Measurements from ENCODE around the gene DSPP.
"Not testable (repeated sequence)": the region's sequence is repeated elsewhere in the genome, so short reads cannot be mapped to it uniquely, and the experiment has no call there.

DSPP gene
- 0 reads per million in 3 experiments for total RNA-seq

- DNase-seq, result no peak
These were observed at the start of gene DSPP for GRCh38 chr4:87608229-87608628. TSS of gene DSPP (plus strand) at chr4:87608529. CDS start at chr4:87610909, 2,380 bp downstream.

- peak; percentile 30 for DNase-seq
These were observed 49.1 kb upstream of the DSPP start for GRCh38 chr4:87559090-87559837.

GRCh38 chr4:87560802-87561201, 47.5 kb upstream of the DSPP start:
- DNase-seq, result no peak

GRCh38 chr4:87565746-87566145, 42.6 kb upstream of the DSPP start:
- no peak for DNase-seq

GRCh38 chr4:87566276-87566675, 42.1 kb upstream of the DSPP start:
- DNase-seq, result no peak

GRCh38 chr4:87567191-87567590, 41.1 kb upstream of the DSPP start:
- no peak for DNase-seq

- no peak for DNase-seq
These were observed 38.0 kb upstream of the DSPP start for GRCh38 chr4:87570290-87570805.

- DNase-seq, result not testable (repeated sequence)
These were observed 34.0 kb upstream of the DSPP start for GRCh38 chr4:87574376-87574775.

- DNase-seq, result no peak
These were observed 33.3 kb upstream of the DSPP start for GRCh38 chr4:87574996-87575395.

- no peak for DNase-seq
These were observed 32.9 kb upstream of the DSPP start for GRCh38 chr4:87575408-87575807.

- no peak for DNase-seq
These were observed 32.3 kb upstream of the DSPP start for GRCh38 chr4:87575983-87576382.

- DNase-seq, result no peak
These were observed 28.9 kb upstream of the DSPP start for GRCh38 chr4:87579478-87579877.

- no peak for DNase-seq
These were observed 28.3 kb upstream of the DSPP start for GRCh38 chr4:87580057-87580456.

GRCh38 chr4:87584222-87584908, 24.0 kb upstream of the DSPP start:
- DNase-seq, result no peak

- DNase-seq, result no peak
These were observed 18.8 kb upstream of the DSPP start for GRCh38 chr4:87589531-87589930.

GRCh38 chr4:87592124-87592523, 16.2 kb upstream of the DSPP start:
- no peak for DNase-seq

- no peak for DNase-seq
These were observed 7.0 kb upstream of the DSPP start for GRCh38 chr4:87601361-87601760.

- DNase-seq, result no peak
These were observed 6.1 kb downstream of the DSPP start for GRCh38 chr4:87614292-87614890.

GRCh38 chr4:87616268-87616667, 7.9 kb downstream of the DSPP start:
- DNase-seq, result no peak

- DNase-seq, result no peak
These were observed 11.8 kb downstream of the DSPP start for GRCh38 chr4:87620086-87620485.

GRCh38 chr4:87620491-87620890, 12.2 kb downstream of the DSPP start:
- no peak for DNase-seq

- DNase-seq, result no peak
These were observed 14.0 kb downstream of the DSPP start for GRCh38 chr4:87622303-87622702.

- no peak for DNase-seq
These were observed 16.4 kb downstream of the DSPP start for GRCh38 chr4:87624698-87625097.

- no peak for DNase-seq
These were observed 23.3 kb downstream of the DSPP start for GRCh38 chr4:87631668-87632067.

Measured in central memory CD4-positive, alpha-beta T cell (primary cell).